ENCODE results near the gene ADPRHL1.

The ADPRHL1 gene

DNA sequence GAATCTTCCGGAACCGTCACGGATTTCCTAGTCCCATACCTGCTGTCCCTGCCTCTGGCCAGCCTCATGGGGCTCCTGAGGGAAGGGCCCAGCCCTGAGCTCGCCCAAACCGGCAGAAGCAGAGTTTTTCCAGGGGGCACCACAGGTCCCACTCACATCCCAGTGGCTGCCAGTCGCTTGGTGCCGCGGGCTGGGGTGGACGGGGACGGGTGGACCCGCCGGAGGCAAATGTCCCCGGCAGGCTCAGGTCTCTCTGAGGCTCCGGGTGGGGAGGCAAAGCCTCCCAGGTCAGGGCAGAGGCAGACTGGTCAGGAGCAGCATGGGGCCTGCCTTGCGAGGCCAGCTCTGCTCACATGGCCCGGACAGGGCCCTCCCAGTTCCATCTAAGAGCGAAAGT lies 24.8 kb downstream of the ADPRHL1 start:
- Mint-ChIP-seq H3K27ac (no peak overlapping the region), H3K4me3 (no peak overlapping the region), H3K27me3 (ENCODE audit: low read depth) (no peaks in the 10 kb centered on the region), H3K4me1 (ENCODE audit: low read depth) (no peaks in the 10 kb centered on the region), H3K9me3 (no peaks in the 10 kb centered on the region), H3K36me3 (ENCODE audit: low read depth) (no peaks in the 10 kb centered on the region)
- no peak for DNase-seq (ENCODE audit: low spot score)

DNA sequence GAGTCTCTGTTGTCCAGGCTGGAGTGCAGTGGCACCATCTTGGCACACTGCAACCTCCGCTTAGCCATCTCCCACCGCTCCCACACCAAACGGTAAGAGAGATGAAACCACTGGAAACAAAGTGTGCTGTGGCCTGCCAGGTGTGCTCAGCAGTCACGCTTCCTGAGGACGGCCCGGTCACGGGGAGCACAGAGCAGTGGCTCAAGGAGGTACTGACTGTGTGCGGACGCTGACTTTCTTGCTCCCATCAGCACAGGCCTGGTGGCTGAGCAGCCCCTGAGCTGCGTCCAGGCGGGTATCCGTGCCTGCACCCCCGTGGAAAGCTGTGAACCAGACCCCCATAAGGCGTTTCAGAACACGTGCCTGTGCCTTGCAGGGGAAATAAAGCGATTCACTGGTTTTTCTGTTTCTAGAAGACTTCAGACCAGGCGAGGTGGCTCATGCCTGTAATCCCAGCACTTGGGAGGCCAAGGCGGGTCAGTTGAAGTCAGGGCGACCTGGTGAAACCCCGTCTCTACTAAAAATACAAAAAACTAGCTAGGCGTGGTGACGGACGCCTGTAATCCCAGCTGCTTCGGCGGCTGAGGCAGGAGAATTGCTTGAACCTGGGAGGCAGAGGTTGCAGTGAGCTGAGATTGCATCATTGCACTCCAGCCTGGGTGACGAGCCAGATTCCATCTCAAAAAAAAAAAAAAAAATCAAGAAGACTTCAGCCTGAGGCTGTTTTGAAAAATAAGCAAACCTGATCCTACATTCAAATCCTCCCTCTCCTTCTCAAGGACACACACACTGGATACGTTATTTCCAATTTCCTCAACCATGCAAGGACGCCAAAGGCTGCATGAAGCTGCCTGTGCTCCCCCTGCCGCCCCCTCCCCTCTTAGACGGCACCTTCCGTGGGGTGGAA lies 25.5 kb downstream of the ADPRHL1 start:
- H3K4me1 Mint-ChIP-seq (ENCODE audit: low read depth) = no peaks in the 10 kb centered on the region
- H3K9me3 Mint-ChIP-seq = no peaks in the 10 kb centered on the region
- H3K36me3 Mint-ChIP-seq (ENCODE audit: low read depth) = no peaks in the 10 kb centered on the region
- H3K27ac Mint-ChIP-seq = no peak overlapping the region
- DNase-seq (ENCODE audit: low spot score) = no peak
- no peak overlapping the region for H3K4me3 Mint-ChIP-seq
- H3K27me3 Mint-ChIP-seq (ENCODE audit: low read depth) = no peaks in the 10 kb centered on the region

DNA sequence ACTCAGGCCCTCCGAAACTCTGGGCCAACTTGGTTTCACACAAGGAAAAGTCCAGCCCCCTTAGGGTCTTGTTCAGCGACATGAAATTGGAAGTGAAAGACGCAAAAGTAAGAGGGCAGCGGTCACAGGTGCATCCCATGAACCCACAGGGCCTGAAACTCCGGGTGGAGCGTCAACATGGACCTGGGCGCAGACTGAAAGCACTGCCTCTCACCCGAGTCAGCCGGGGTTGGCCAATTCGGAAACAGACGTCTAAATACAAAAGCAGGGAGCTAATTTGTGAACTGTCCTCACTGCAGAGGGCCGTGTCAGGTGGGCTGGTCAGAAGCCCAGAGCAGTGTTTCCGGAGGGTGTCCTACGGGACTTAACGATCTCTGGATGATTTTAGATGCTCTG lies 26.7 kb downstream of the ADPRHL1 start:
- Mint-ChIP-seq H3K27me3 (ENCODE audit: low read depth) (no peaks in the 10 kb centered on the region), H3K27ac (no peak overlapping the region), H3K9me3 (no peaks in the 10 kb centered on the region), H3K4me1 (ENCODE audit: low read depth) (no peaks in the 10 kb centered on the region), H3K4me3 (no peak overlapping the region), H3K36me3 (ENCODE audit: low read depth) (no peaks in the 10 kb centered on the region)
- DNase-seq (ENCODE audit: low spot score) = no peak

DNA sequence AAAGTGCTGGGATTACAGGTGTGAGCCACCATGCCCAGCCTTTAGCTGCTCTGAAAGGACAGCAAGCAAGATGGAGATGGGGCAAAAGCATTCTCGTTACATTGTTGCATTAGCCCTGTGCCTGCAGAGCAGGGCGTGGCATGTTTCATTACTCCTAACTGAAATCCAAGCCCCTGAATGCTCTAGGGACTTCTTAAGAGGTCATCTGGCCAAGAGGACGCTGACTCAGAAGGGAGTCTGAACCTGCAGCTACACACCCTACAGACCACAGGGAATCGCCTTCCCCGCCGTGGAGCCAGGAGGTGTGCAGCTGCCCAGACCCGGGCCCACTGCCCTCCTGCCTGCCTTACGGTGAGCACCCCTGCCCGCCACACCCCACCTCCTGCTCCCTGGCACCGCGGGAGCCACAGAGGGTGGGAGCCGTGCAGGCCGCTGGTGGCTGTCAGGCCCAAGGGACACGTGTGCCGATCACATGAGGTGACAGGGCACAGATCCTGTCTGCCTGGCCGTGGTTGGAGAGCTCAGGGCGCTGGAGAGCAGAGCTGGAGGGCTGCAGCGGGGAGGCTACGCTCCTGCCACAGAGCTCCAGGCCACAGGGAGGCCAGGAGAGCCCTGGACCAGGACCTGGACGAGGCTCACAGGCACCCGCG lies 27.2 kb downstream of the ADPRHL1 start:
- H3K36me3 Mint-ChIP-seq (ENCODE audit: low read depth) = no peaks in the 10 kb centered on the region
- H3K27me3 Mint-ChIP-seq (ENCODE audit: low read depth) = no peaks in the 10 kb centered on the region
- no peak overlapping the region for H3K4me3 Mint-ChIP-seq
- no peaks in the 10 kb centered on the region for H3K4me1 Mint-ChIP-seq (ENCODE audit: low read depth)
- H3K27ac Mint-ChIP-seq = no peak overlapping the region
- no peak for DNase-seq (ENCODE audit: low spot score)
- no peaks in the 10 kb centered on the region for H3K9me3 Mint-ChIP-seq

DNA sequence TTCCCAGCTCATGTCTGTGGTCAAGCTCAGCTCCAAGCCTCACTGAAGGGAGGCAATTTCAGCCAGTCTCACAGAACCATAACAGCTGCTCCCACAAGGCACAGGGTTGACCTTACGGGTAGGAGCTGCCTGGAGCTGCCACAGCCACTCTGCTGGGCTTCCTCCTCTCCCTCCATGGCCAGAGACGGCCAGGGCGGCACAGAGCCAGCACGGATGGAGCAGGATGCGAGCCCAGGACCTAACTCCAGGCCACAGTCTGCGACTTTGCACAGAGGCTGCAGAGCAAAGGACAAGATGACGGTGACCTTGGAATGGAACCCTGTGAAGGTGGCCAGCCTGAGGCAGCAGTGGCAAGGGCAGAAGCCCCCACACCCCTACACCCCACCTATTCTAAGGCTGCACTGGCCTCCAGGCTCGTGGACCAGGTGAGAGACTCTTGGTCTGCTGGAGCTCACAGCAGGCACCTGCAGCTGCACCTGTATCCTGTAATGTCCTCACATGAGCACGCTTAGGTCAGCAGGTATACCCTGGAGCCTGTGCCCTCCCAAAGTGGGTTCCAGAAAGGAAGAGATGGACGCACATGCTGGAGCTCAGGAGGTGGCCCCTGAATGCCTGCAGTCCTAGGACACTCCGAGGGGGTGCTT lies 29.6 kb downstream of the ADPRHL1 start:
- Mint-ChIP-seq H3K4me1 (ENCODE audit: low read depth) (no peaks in the 10 kb centered on the region), H3K27me3 (ENCODE audit: low read depth) (no peaks in the 10 kb centered on the region), H3K4me3 (no peak overlapping the region), H3K27ac (no peak overlapping the region), H3K36me3 (ENCODE audit: low read depth) (no peaks in the 10 kb centered on the region), H3K9me3 (no peaks in the 10 kb centered on the region)
- no peak for DNase-seq (ENCODE audit: low spot score)

DNA sequence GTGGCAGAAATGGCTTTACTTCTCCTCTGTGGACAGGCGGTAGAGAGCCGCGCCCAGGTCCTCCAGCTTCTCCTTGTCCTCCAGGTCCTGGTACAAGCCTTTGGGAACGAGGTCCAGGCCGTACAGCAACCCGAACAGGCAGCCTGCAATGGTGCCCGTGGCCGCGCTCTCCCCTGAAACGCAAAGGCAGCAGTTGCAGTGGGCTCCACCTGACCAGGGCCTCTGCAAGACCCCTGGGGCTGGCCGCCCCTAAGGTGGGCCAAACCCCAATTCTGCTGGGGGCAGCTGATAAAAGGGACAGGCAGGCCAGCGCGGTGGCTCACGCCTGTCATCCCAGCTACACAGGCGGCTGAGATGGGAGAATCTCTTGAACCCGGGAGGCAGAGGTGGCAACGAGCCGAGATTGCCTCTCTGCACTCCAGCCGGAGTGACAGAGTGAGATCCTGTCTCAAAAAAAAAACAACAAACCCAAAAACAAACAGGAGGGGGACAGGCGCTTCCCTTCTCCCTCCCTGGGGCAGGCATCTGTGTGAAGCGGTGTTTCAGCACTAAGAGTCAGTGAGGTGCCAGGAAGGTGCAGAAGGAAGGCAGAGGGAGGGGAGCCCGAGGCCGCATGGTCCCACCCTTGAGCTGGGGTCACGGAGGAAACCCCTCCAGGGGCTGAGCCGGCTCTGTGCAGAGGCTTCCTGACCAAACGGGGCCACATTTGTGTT lies 30.3 kb downstream of the ADPRHL1 start:
- Mint-ChIP-seq H3K27ac (no peak overlapping the region), H3K4me1 (ENCODE audit: low read depth) (no peaks in the 10 kb centered on the region), H3K36me3 (ENCODE audit: low read depth) (no peaks in the 10 kb centered on the region), H3K9me3 (no peaks in the 10 kb centered on the region), H3K27me3 (ENCODE audit: low read depth) (no peaks in the 10 kb centered on the region), H3K4me3 (no peak overlapping the region)
- no peak for DNase-seq (ENCODE audit: low spot score)

DNA sequence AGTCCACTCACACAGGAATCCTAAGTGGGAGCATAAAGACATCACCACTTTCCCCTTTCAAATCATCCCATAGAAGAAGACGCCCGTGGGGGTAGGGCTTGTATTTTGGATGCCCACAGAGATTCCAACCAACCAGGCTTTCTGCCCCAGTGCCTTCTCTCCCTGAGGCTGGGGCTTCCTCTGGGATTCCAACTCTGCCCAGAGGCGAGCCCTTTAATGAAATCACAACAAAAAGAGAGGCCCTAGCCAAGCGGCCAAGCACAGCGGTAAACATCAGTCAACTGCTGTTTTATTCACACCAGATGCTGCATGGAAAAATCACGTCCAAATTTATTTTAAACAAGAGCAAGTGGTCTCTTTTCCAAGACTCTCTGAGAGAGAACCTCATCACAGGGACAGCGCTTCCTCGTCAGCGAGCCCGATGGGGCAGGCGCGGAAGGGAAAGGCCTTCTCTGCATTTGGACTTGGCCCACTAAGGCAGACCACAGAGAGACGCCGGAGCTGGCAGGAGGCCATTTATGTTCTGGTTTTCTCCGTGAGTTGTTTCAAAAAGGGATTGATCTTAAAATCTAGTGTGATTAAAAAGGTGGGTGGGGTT lies 31.5 kb downstream of the ADPRHL1 start:
- no peaks in the 10 kb centered on the region for H3K27me3 Mint-ChIP-seq (ENCODE audit: low read depth)
- no peak overlapping the region for H3K27ac Mint-ChIP-seq
- H3K4me3 Mint-ChIP-seq = no peak overlapping the region
- DNase-seq (ENCODE audit: low spot score) = no peak
- no peaks in the 10 kb centered on the region for H3K4me1 Mint-ChIP-seq (ENCODE audit: low read depth)
- no peaks in the 10 kb centered on the region for H3K36me3 Mint-ChIP-seq (ENCODE audit: low read depth)
- no peaks in the 10 kb centered on the region for H3K9me3 Mint-ChIP-seq

DNA sequence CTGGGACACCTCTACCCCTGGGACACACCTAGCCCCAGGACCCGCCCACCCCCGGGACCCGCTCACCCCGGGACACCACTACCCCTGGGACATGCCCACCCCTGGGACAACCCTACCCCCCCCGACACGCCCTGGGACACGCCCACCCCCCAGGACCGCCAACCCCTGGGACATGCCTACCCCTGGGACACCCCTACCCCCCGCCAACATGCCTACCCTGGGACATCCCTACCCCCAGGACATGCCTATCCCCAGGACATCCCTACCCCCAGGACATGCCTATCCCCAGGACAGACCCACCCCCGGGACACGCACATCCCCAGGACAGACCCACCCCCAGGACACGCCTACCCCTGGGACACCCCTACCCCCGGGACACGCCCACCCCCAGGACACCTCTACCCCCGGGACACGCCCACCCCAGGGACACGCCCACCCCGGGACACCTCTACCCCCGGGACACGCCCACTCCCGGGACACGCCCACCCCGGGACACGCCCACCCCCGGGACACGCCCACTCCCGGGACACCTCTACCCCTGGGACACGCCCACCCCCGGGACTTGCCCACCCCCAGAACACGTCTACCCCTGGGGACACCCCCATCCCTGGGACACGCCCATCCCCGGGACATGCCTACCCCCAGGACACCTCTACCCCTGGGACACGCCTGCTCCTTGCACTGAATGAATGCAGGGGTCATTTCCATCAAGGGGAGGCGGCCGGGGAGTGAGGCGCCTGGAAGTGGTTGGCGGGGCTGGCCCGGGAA lies 32.3 kb downstream of the ADPRHL1 start:
- no peak for DNase-seq (ENCODE audit: low spot score)
- Mint-ChIP-seq H3K27ac (no peak overlapping the region), H3K36me3 (ENCODE audit: low read depth) (no peaks in the 10 kb centered on the region), H3K27me3 (ENCODE audit: low read depth) (no peaks in the 10 kb centered on the region), H3K4me1 (ENCODE audit: low read depth) (no peaks in the 10 kb centered on the region), H3K4me3 (no peak overlapping the region), H3K9me3 (no peaks in the 10 kb centered on the region)

DNA sequence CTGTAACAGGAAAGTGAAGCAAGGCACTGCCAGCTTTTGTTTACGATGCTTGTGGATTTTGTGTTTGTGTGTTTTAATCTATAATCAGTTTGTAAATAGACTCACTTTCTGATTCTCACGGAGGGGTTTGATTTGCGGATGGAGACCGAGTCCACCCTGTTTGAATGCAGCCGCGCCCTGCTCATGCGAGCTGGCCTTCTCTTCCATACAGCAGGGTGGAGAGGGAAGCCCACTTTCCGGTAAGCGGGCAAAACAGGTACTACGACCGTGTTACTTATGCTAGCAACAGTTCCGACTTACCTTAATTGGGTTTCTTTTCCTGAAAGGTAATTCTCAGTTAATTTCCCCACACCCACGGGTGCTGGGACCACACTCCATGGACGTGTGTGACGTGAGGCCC lies 33.1 kb downstream of the ADPRHL1 start:
- no peak for DNase-seq (ENCODE audit: low spot score)
- no peaks in the 10 kb centered on the region for H3K9me3 Mint-ChIP-seq

DNA sequence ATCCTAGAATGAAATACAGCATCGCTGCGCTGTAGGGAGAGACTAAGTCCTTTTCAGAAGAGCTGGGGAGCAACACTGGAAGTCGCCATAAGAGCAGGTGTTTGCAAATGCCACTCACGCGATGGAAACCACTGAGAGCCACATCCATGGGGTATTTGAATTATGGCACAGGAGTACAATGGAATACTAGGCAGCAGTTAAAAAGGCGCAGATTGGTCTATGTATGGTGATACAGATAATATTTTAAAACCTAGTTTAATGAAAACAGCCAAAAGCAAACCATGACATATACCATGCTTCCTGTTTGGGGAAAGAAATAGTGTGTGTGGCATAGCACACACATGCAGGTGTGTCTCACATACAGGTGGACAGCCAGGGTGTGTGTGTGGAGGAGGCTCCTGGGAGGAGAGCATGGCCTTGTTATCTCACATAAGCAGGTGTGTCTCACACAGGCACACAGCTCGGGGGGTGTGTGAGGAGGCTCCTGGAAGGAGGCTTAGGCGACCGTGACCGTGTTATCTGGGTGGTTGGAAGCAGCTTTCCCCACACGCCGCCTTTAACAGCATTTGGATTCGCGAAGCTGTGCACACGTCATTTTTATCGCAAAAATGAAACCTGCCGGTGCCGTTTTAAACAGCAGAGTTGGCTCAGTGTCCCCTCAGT lies 33.6 kb downstream of the ADPRHL1 start:
- DNase-seq (ENCODE audit: low spot score) = no peak
- H3K9me3 Mint-ChIP-seq = no peaks in the 10 kb centered on the region

More for the DNA sequence above, 33.1 kb downstream of the ADPRHL1 start:
- Mint-ChIP-seq H3K4me1 (ENCODE audit: low read depth) (no peaks in the 10 kb centered on the region), H3K27ac (no peak overlapping the region), H3K27me3 (ENCODE audit: low read depth) (no peaks in the 10 kb centered on the region), H3K4me3 (no peak overlapping the region), H3K36me3 (ENCODE audit: low read depth) (no peaks in the 10 kb centered on the region)

DNA sequence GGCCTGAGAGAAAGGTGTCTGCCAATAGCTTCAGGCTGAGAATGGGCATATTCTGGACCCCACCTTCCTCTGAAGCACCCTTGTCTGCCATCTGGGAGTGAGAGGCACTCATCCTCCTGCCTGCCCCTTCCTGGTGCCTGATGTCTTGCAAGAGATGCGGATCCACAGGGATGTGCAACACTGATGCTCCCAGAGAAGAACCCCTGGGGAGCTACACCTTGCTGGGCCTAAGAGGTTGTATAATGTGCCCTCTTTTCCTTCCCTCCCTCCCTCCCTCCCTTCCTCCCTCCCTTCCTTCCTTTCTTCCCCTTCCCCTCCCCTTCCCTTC lies 34.6 kb downstream of the ADPRHL1 start:
- H3K4me1 Mint-ChIP-seq (ENCODE audit: low read depth) = no peaks in the 10 kb centered on the region

More for the DNA sequence above, 33.6 kb downstream of the ADPRHL1 start:
- Mint-ChIP-seq H3K4me1 (ENCODE audit: low read depth) (no peaks in the 10 kb centered on the region), H3K27me3 (ENCODE audit: low read depth) (no peaks in the 10 kb centered on the region), H3K36me3 (ENCODE audit: low read depth) (no peaks in the 10 kb centered on the region), H3K4me3 (no peak overlapping the region), H3K27ac (no peak overlapping the region)

DNA sequence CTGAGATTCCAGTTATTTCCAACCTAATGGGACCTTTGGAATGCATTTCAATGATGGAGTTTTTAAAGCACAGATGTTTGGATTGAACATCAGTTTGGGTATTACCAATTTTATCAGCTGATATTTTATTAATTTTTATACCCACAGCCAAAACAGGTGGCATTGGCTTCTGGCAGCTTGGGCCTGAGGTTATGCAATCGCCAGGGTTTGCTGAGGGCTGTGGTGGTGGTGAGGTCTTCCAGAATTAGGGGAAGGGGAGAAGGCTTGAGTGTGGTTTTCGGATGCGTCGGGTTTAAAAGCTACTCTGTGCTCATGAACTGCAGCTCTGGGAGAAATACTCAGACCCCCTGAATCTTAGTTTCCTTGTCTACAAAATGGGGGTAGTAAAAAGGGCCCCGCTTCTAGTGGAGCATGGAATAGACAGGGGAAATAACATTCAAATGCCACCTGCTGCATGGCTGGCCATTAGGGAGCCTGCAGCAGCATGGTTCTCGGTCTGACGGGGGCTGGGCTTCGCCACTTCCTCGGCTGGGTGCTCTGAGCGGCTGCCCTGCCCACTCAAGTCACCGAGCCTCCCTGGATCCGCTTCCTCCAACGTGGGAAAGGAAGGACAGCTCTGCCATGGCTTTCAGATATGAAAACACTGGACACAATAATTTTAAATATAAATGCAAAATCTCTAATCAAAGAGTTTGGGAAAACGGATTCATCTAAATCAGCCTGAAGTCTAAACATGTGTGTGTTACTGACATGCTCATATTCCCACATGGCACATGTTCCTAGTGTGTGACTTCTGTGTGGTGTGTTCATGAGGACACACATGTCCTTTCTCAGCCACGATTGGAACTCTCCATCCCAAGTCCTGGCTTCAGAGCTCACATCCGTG lies 35.2 kb downstream of the ADPRHL1 start:
- no peak overlapping the region for H3K27ac Mint-ChIP-seq
- H3K9me3 Mint-ChIP-seq = no peaks in the 10 kb centered on the region
- DNase-seq (ENCODE audit: low spot score) = no peak
- H3K36me3 Mint-ChIP-seq (ENCODE audit: low read depth) = no peaks in the 10 kb centered on the region
- no peaks in the 10 kb centered on the region for H3K27me3 Mint-ChIP-seq (ENCODE audit: low read depth)
- H3K4me3 Mint-ChIP-seq = no peak overlapping the region
- no peaks in the 10 kb centered on the region for H3K4me1 Mint-ChIP-seq (ENCODE audit: low read depth)

More for the DNA sequence above, 34.6 kb downstream of the ADPRHL1 start:
- Mint-ChIP-seq H3K4me3 (no peak overlapping the region), H3K27me3 (ENCODE audit: low read depth) (no peaks in the 10 kb centered on the region), H3K9me3 (no peaks in the 10 kb centered on the region), H3K27ac (no peak overlapping the region), H3K36me3 (ENCODE audit: low read depth) (no peaks in the 10 kb centered on the region)
- DNase-seq (ENCODE audit: low spot score) = no peak
